CD4-positive, alpha-beta T cell treated with Interferon gamma for 1 hour (primary cell): ENCODE measurements around the gene NRG2.

ENCODE experiments used
- DNase-seq: peaks from one replicate; pipeline ENCODE4 v3.0.0-alpha.2; 2020

NRG2 gene

DNA sequence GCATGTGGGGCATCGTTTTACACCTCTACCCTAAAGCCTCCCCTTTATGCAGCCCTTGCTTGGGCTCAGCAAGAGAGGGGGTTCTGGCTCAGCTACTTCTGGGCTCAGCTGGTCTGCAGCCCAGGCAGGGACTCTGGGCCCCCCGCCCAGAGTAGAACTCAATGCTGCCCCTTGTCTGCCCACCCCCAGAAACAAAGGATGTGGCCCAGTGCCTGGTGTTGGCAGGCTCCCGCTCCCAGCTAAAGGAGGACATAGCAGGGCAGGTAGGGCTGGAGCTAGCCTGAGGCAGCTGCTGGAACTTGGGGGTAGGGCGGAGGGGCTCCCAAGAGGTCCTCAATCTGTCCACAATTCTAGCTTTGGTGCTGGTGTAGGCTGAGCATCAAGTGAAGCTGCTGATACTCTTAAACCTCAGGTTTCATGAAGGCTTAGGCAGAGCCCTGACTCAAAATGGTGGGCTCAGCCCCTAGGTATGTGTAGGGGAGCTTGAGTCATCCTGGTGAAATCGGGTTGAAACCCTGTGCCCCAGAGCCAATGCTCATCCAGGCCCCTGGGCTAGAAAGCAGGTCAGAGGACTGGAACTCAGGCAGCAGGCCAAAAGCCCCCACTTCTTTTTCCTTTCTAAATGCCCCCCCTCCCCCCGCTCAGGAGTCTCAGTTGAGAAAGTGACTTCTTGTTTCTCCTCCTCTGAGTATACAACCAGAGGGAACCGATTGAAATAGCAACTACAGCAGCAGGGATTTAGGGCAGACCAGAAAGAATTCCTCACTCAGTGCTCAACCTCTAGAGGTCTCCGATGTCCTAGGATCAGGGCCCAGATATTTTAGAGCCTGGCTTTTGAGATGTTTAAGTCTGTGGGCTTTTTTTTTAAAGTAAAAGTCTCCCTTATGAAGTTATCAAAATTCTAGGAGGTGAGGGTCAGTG, 236.1 kb downstream of the NRG2 start:
- no peak for DNase-seq

DNA sequence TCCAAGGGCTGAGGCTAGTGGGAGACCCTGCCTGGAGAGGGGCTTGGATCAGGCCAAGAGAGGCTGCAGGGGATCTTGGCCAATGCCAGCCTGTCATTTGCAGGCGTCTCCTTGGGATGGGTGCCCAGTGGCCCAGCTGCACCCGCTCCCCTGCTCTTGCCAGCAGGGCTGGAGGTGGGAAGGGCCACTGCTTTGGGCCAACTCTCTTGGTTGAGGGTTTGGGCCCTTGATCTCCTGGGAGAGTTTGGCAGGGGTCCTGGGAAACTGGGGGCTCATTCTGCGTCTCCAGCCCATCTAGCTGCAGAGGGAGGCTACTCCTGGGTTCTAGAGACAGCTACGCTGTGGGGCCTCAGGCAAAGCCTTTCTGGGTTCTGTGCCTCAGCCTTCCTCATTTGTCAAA, 237.0 kb downstream of the NRG2 start:
- DNase-seq = no peak

DNA sequence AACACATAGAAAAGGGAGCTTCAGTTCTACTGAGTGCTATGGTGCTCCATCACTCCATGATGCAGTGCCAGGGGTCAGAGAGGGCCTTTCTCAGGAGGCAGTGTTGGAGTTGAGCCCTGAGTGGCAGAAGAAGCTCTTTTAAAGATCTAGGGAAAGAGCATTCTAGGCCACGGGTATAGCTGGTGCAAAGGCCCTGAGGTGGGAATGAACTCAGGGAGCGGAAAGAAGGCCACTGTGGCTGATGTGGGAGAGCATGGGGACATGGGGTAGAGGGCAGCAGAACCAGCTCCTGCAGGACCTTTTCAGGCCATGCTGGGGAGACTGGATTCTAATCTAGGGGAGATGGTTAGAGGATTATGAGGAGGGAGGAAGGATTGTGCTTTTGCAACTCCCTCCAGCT, 237.6 kb downstream of the NRG2 start:
- DNase-seq = no peak

DNA sequence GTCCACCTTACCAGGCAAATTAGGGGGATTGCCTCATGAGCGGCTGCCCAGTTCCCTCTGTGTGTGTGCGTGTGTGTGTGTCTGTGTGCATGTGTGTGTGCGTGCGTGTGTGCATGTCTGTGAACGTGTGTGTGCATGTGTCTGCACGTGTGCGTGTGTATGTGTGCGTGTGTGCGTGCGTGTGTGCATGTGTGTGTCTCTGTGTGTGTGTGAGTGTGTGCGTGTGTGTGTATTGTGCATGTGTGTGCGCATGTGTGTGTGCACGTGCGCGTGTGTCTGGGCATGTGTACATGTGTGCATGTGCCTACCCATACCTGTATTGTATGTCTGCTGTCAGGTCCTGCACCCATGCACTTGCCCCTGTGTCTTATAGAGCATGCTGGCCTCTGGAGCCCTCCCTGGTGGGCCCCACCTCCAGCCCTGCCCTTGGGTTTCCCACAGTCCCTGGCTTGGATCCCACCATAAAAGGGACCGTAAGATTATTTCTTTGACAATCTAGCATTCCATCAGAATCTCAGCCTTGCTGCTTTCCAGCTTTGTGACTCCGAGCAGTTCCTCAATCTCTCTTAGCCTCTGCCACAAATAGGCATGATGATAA, 238.2 kb downstream of the NRG2 start:
- no peak for DNase-seq

DNA sequence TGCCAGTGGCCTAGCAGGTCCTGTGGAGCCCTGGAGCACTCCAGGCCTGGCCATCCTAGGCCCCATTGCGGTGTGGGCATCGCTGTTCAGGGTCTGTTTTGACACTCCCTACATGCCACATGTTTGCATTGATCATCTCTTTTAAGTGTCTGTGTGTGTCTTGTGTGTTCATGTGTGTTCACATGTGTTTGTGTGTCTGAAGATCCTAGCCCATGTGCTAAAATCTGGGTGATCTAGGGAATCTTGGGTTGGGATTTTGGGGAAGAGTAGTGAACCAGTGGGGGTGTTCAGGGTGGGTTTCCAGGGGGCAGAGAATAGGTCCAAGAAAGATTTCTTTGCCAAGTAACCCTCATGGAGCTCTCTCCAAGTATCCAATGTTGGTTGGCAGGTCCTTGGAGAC, 239.1 kb downstream of the NRG2 start:
- no peak for DNase-seq

DNA sequence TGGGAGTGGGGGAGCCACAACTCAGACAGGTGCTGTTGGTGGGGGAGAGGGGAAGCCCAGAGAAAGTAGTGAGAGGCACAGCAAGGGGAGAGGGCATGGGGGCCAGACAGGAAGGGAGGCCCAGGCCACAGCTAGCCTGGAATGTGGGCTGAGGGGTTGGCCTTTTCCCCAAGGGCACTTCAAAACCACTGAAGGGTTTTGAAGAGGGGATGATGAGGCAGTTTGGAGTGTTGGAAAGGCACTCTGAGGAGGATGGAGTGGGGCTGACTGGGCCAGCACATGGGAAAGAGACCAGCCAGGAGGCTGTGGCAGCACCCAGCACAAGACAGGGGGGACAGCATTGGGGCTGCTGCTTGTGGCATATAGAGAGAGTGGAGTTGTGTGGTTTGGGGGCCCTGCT, 243.7 kb downstream of the NRG2 start:
- DNase-seq = no peak

DNA sequence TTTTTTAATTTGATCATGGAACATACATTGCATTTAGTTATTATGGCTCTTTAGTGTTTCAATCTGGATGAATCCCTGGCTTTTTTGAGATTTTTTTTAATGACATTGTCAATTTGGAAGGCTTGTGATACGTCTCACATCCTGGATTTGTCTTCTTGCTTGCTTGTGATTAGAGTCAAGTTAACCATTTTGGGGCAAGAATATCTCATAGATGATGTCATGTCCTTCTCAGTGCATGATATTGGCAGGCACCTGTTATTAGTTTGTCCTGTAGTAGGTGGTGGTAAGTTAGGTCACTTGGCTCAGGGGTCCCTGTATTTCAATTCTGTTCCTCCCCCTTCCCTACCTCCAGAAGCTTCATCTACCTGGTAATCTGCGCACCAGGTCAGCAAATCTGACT, 244.2 kb downstream of the NRG2 start:
- DNase-seq = no peak

DNA sequence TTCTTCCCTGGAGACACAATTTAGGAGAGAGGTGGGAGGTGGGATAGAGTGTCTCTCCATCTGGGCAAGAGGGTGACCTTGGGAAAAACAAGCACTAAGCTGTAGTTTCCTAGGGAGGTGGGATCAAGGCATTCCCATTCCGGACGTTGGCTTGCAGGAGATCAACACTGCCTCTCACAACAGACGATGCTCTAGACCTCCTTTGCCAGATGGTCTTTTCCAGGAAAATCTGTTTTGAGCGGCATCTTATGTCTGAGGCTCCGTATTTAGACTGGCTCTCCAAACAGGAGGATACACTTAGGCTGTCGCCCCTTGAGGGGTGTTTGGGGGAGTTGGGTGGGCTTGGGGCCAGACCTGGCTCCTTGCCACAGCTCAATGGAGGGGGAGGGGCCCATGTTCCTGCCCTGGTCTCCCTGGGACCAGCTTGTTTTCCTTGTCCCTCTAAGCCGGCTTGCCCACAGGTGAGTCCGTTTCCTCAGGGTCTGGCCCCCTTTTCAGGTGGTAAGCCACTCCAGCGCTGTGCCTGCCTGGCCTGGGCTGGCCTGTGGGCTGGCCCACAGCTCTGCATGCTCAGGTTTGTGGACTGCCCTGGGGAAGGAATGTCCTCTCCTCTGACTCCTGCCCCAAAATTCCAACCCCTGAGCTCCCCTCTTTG, 245.1 kb downstream of the NRG2 start:
- DNase-seq = no peak

DNA sequence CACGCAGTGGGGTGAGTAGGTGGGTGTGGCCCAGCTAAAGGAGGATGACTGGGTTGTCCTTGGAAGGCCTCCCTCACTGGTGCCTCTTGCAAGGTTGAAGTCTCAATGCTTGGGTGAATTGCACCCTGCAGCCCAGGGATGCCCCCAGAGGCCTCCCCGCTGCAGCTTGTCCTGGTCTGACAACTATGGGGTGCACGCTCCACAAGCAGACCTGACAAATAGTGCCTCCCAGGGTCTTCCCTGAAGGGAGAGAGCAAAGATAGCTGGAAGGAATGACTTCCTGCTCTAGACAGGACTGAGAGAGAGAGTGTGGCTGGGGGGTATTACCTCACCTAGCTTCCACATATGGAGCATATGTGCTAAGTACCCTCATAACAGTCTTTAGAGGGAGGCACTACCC, 245.8 kb downstream of the NRG2 start:
- no peak for DNase-seq
